ENCODE results near the gene WDFY1. TPM values are rescaled to one million over a fixed set of nuclear protein-coding genes. Genes with fewer than 3 reads are reported as not detected.
"Not testable (repeated sequence)": the region's sequence is repeated elsewhere in the genome, so short reads cannot be mapped to it uniquely, and the experiment has no call there.

The WDFY1 gene
- total RNA-seq, 1 donor from 2014 or later: 61.9 TPM

GRCh38 chr2:223943561-223944008, 1.6 kb downstream of the WDFY1 start:
- no peak for TF ChIP-seq CTCF (IDR thresholded peaks at IDR 0.05)
- no peaks in the 10 kb centered on the region for H3K27me3 Mint-ChIP-seq (ENCODE audit: unreplicated experiment)
- no peaks in the 10 kb centered on the region for H3K9me3 Mint-ChIP-seq (ENCODE audit: unreplicated experiment)
- peak overlapping the region; percentile 95 for H3K4me3 Mint-ChIP-seq (ENCODE audit: unreplicated experiment)
- H3K4me1 Mint-ChIP-seq (ENCODE audit: unreplicated experiment): peaks cover 29% of the 10 kb centered on the region
- peaks cover 9% of the 10 kb centered on the region for H3K36me3 Mint-ChIP-seq (ENCODE audit: unreplicated experiment)
- peak overlapping the region; percentile 95 for H3K27ac Mint-ChIP-seq (ENCODE audit: unreplicated experiment)
- no peak for DNase-seq (ENCODE audit: extremely low spot score, unreplicated experiment)

- Mint-ChIP-seq H3K4me3 (ENCODE audit: unreplicated experiment) (peak overlapping the region; percentile 95), H3K27me3 (ENCODE audit: unreplicated experiment) (no peaks in the 10 kb centered on the region), H3K27ac (ENCODE audit: unreplicated experiment) (peak overlapping the region; percentile 95), H3K36me3 (ENCODE audit: unreplicated experiment) (peaks cover 9% of the 10 kb centered on the region), H3K9me3 (ENCODE audit: unreplicated experiment) (no peaks in the 10 kb centered on the region), H3K4me1 (ENCODE audit: unreplicated experiment) (peaks cover 33% of the 10 kb centered on the region)
- no peak for DNase-seq (ENCODE audit: extremely low spot score, unreplicated experiment)
- no peak for TF ChIP-seq CTCF (IDR thresholded peaks at IDR 0.05)
Measured at GRCh38 chr2:223943135-223943534, 2.0 kb downstream of the WDFY1 start.

- TF ChIP-seq CTCF (IDR thresholded peaks at IDR 0.05): no peak
- Mint-ChIP-seq H3K9me3 (ENCODE audit: unreplicated experiment) (no peaks in the 10 kb centered on the region), H3K27ac (ENCODE audit: unreplicated experiment) (peak overlapping the region; percentile 72), H3K36me3 (ENCODE audit: unreplicated experiment) (peaks cover 9% of the 10 kb centered on the region), H3K4me1 (ENCODE audit: unreplicated experiment) (peaks cover 47% of the 10 kb centered on the region), H3K27me3 (ENCODE audit: unreplicated experiment) (no peaks in the 10 kb centered on the region), H3K4me3 (ENCODE audit: unreplicated experiment) (peak overlapping the region; percentile 65)
- DNase-seq (ENCODE audit: extremely low spot score, unreplicated experiment): no peak
Measured at GRCh38 chr2:223941579-223942277, 3.4 kb downstream of the WDFY1 start.

GRCh38 chr2:223939438-223939837, 5.7 kb downstream of the WDFY1 start:
- H3K4me3 Mint-ChIP-seq (ENCODE audit: unreplicated experiment); DNase-seq (ENCODE audit: extremely low spot score, unreplicated experiment); H3K27ac Mint-ChIP-seq (ENCODE audit: unreplicated experiment); H3K36me3 Mint-ChIP-seq (ENCODE audit: unreplicated experiment); H3K27me3 Mint-ChIP-seq (ENCODE audit: unreplicated experiment); H3K9me3 Mint-ChIP-seq (ENCODE audit: unreplicated experiment): not testable (repeated sequence)
- H3K4me1 Mint-ChIP-seq (ENCODE audit: unreplicated experiment): peaks cover 63% of the 10 kb centered on the region

GRCh38 chr2:223937535-223937934, 7.6 kb downstream of the WDFY1 start:
- peaks cover 70% of the 10 kb centered on the region for H3K4me1 Mint-ChIP-seq (ENCODE audit: unreplicated experiment)
- TF ChIP-seq CTCF (IDR thresholded peaks at IDR 0.05): no peak
- H3K36me3 Mint-ChIP-seq (ENCODE audit: unreplicated experiment): peaks cover 6% of the 10 kb centered on the region
- peak overlapping the region; percentile 6 for H3K4me3 Mint-ChIP-seq (ENCODE audit: unreplicated experiment)
- no peak for DNase-seq (ENCODE audit: extremely low spot score, unreplicated experiment)
- H3K9me3 Mint-ChIP-seq (ENCODE audit: unreplicated experiment): no peaks in the 10 kb centered on the region
- no peaks in the 10 kb centered on the region for H3K27me3 Mint-ChIP-seq (ENCODE audit: unreplicated experiment)
- peak overlapping the region; percentile 41 for H3K27ac Mint-ChIP-seq (ENCODE audit: unreplicated experiment)

Measured in osteocyte (in vitro differentiated cells).